Stomach (tissue), 9 donors: ENCODE data around the gene EHMT1. TPM values are rescaled to one million over a fixed set of nuclear protein-coding genes. Genes with fewer than 3 reads are reported as not detected.

Experiments used
- DNase-seq, 2 donors: peaks; one replicate each; pipeline versions ENCODE4 v3.0.0 to v3.0.0-alpha.2; 2013 to 2019
- H3K27ac ChIP-seq, 5 donors: fragments of 200-600 bp in 4 of 5; sonication (generic) in 4 of 5; one replicate each; pipeline ENCODE4 v1.5.1; 2013 to 2019; ENCODE audit warnings: mild to moderate bottlenecking in 1 of 5, moderate library complexity in 1 of 5
- H3K27me3 ChIP-seq, 3 donors: fragments of 200-600 bp; sonication (generic); one replicate each; pipeline ENCODE4 v1.5.1; 2017 to 2019; ENCODE audit warnings: mixed run types in 1 of 3
- H3K36me3 ChIP-seq, 4 donors: fragments of 200-600 bp; sonication (generic); 1 replicate in 3 of 4; 2 replicates in 1 of 4; pipeline ENCODE4 v1.5.1; 2016 to 2019
- H3K4me1 ChIP-seq, 4 donors: fragments of 200-600 bp; sonication (generic); one replicate each; pipeline ENCODE4 v1.5.1; 2016 to 2019
- H3K4me3 ChIP-seq, 4 donors: fragments of 200-600 bp; sonication (generic) in 3 of 4; one replicate each; pipeline ENCODE4 v1.5.1; 2016 to 2019; ENCODE audit warnings: mild to moderate bottlenecking in 1 of 4
- H3K9me3 ChIP-seq, 4 donors: fragments of 200-600 bp; sonication (generic); one replicate each; pipeline ENCODE4 v1.5.1; 2016 to 2019
- CTCF ChIP-seq, 7 experiments: fragments of 450-650 bp in 4 of 7; fragments of 200-600 bp in 3 of 7; sonication (generic) in 3 of 7; IDR thresholded peaks; one replicate each; pipeline ENCODE4 v1.5.1; 2016 to 2019; ENCODE audit warnings: antibody characterized with exemption in 7 of 7, control low read depth in 2 of 7, mild to moderate bottlenecking in 1 of 7
- EP300 ChIP-seq: sonication (generic); formaldehyde crosslinking; IDR thresholded peaks from one replicate; pipeline ENCODE4 v1.6.1; 2017; ENCODE audit warnings: antibody characterized with exemption
- POLR2A ChIP-seq, 4 donors: fragments of 450-650 bp; IDR thresholded peaks; one replicate each; pipeline ENCODE4 v1.6.1; 2016; ENCODE audit warnings: antibody characterized with exemption in 4 of 4, control low read depth in 2 of 4, mild to moderate bottlenecking in 1 of 4, moderate library complexity in 1 of 4
- POLR2AphosphoS5 ChIP-seq, 3 donors: sonication (generic); formaldehyde crosslinking; IDR thresholded peaks; one replicate each; pipeline ENCODE4 v1.6.1; 2016; ENCODE audit warnings: antibody characterized with exemption in 3 of 3
- WGBS, 5 donors: extraction: QIAGEN DNeasy Blood & Tissue Kit in 3 of 5; methylation state at CpG; one replicate each; pipeline versions ENCODE4 v1.1.5 to v1.1.7; 2013 to 2018; 5-methylcytosine and 5-hydroxymethylcytosine counted together
- intact Hi-C: fragments of 100-400 bp; cut with DNase I; formaldehyde crosslinking; loops from one replicate; pipeline ENCODE4 v1.15.1; 2023; ENCODE audit warnings: low total_unique reads
- polyA plus RNA-seq, 3 donors: library from polyadenylated mRNA; stranded (reverse); fragments of 200-250 nt; gene quantifications; one replicate each; pipeline ENCODE4 v1.2.3, GENCODE V29; 2013
- total RNA-seq, 5 donors: library from RNA; depleted of rRNA; stranded (reverse); fragments of >200 nt; gene quantifications; one replicate each; pipeline versions ENCODE4 v1.1.0 to v1.2.3, GENCODE V29; 2014 to 2016
- donor health status: healthy with polysubstance abuse.
- donor health status: Bipolar disorder and iron deficiency.
- donor health status: healthy.

The EHMT1 gene
- total and polyA plus RNA-seq, 8 donors = 23.9 to 419 (median 79.5) TPM

- Histone ChIP-seq H3K27me3 (no peaks in the 10 kb centered on the region), H3K4me1 (peaks cover 0 to 15% (median 1%) of the 10 kb centered on the region in 4 donors), H3K36me3 (peaks cover 0 to 44% (median 34%) of the 10 kb centered on the region in 4 donors), H3K27ac (no peak overlapping the region), H3K4me3 (no peak overlapping the region), H3K9me3 (no peaks in the 10 kb centered on the region)
- intact Hi-C loops = no loop called here
- WGBS, 5 donors = 96 to 98% (median 97%) methylated on average over 6 of the region's 6 CpGs
- DNase-seq = no peak
- TF ChIP-seq CTCF (IDR thresholded peaks at IDR 0.05) (no peak), POLR2A (IDR thresholded peaks at IDR 0.05) (no peak), EP300 (no peak), POLR2AphosphoS5 (IDR thresholded peaks at IDR 0.05) (no peak)
Measured at GRCh38 chr9:137656416-137656815, 37.6 kb downstream of the EHMT1 start.

GRCh38 chr9:137657606-137658005, 38.8 kb downstream of the EHMT1 start:
- peaks cover 0 to 18% (median 0%) of the 10 kb centered on the region in 4 donors for H3K4me1 ChIP-seq
- no peaks in the 10 kb centered on the region for H3K9me3 ChIP-seq
- no peaks in the 10 kb centered on the region for H3K27me3 ChIP-seq
- no peak for TF ChIP-seq EP300
- no peak for TF ChIP-seq CTCF (IDR thresholded peaks at IDR 0.05)
- no peak for TF ChIP-seq POLR2A (IDR thresholded peaks at IDR 0.05)
- TF ChIP-seq POLR2AphosphoS5 (IDR thresholded peaks at IDR 0.05) = no peak
- 81 to 90% (median 88%) methylated on average over 2 of the region's 2 CpGs for WGBS, 5 donors
- H3K27ac ChIP-seq = no peak overlapping the region
- intact Hi-C loops = no loop called here
- no peak for DNase-seq
- peaks cover 0 to 32% (median 24%) of the 10 kb centered on the region in 4 donors for H3K36me3 ChIP-seq
- H3K4me3 ChIP-seq = no peak overlapping the region

- WGBS, 5 donors = 80 to 92% (median 84%) methylated on average over 2 of the region's 2 CpGs
- H3K9me3 ChIP-seq = no peaks in the 10 kb centered on the region
- peaks cover 4 to 30% (median 7%) of the 10 kb centered on the region in 4 donors for H3K4me1 ChIP-seq
- no peak overlapping the region for H3K4me3 ChIP-seq
- no peak for DNase-seq
- TF ChIP-seq EP300 = no peak
- TF ChIP-seq POLR2A (IDR thresholded peaks at IDR 0.05) = no peak
- TF ChIP-seq POLR2AphosphoS5 (IDR thresholded peaks at IDR 0.05) = no peak
- no peak for TF ChIP-seq CTCF (IDR thresholded peaks at IDR 0.05)
- intact Hi-C loops = no loop called here
- no peaks in the 10 kb centered on the region for H3K27me3 ChIP-seq
- H3K27ac ChIP-seq = no peak overlapping the region
- peaks cover 0 to 22% (median 17%) of the 10 kb centered on the region in 4 donors for H3K36me3 ChIP-seq
Measured at GRCh38 chr9:137658781-137659180, 40.0 kb downstream of the EHMT1 start.

GRCh38 chr9:137660144-137660543, 41.3 kb downstream of the EHMT1 start:
- WGBS, 5 donors = 72 to 91% (median 80%) methylated on average over 4 of the region's 4 CpGs
- TF ChIP-seq EP300 (no peak), CTCF (IDR thresholded peaks at IDR 0.05) (no peak), POLR2A (IDR thresholded peaks at IDR 0.05) (no peak), POLR2AphosphoS5 (IDR thresholded peaks at IDR 0.05) (no peak)
- intact Hi-C loops = loop anchor here (10.0 kb wide), 1 partner anchor 55 kb away; the partner anchor contains the start of gene ARRDC1

More at GRCh38 chr9:137660144-137660543, 41.3 kb downstream of the EHMT1 start:
- Histone ChIP-seq H3K27ac (no peak overlapping the region), H3K4me1 (peaks cover 17 to 43% (median 20%) of the 10 kb centered on the region in 4 donors), H3K4me3 (no peak overlapping the region), H3K36me3 (peaks cover 0 to 15% (median 7%) of the 10 kb centered on the region in 4 donors), H3K27me3 (no peaks in the 10 kb centered on the region), H3K9me3 (no peaks in the 10 kb centered on the region)
- no peak for DNase-seq
